ENCODE data around the gene WNT7B.

The WNT7B gene

GRCh38 chr22:45977003-45977411 is at the start of gene WNT7B:
Gene WNT7B (minus strand): TSS chr22:45977162. CDS start chr22:45976754, 408 bp downstream.
- no peak for DNase-seq

GRCh38 chr22:46025973-46026898 is 49.3 kb upstream of the WNT7B start:
- DNase-seq, result peak; percentile 38

GRCh38 chr22:46025225-46025972 is 48.4 kb upstream of the WNT7B start:
- DNase-seq, result peak; percentile 28

- DNase-seq, result peak; percentile 42
Observed at GRCh38 chr22:46024136-46024840, 47.3 kb upstream of the WNT7B start.

GRCh38 chr22:46023558-46023981 is 46.6 kb upstream of the WNT7B start:
- DNase-seq, result peak; percentile 21

GRCh38 chr22:46022881-46023512 is 46.0 kb upstream of the WNT7B start:
- no peak for DNase-seq

GRCh38 chr22:46021577-46021976 is 44.6 kb upstream of the WNT7B start:
- peak; percentile 43 for DNase-seq

GRCh38 chr22:46019351-46019750 is 42.4 kb upstream of the WNT7B start:
- peak; percentile 30 for DNase-seq

- DNase-seq, result no peak
Observed at GRCh38 chr22:46018859-46019258, 41.9 kb upstream of the WNT7B start.

GRCh38 chr22:46017166-46017565 is 40.2 kb upstream of the WNT7B start:
- DNase-seq, result no peak

GRCh38 chr22:46013460-46014416 is 36.8 kb upstream of the WNT7B start:
- DNase-seq, result peak; percentile 95

GRCh38 chr22:46012881-46013281 is 35.9 kb upstream of the WNT7B start:
- no peak for DNase-seq

GRCh38 chr22:46012182-46012880 is 35.4 kb upstream of the WNT7B start:
- no peak for DNase-seq

GRCh38 chr22:46011627-46012181 is 34.7 kb upstream of the WNT7B start:
- DNase-seq, result no peak

GRCh38 chr22:46010951-46011626 is 34.1 kb upstream of the WNT7B start:
- no peak for DNase-seq

- no peak for DNase-seq
Observed at GRCh38 chr22:46010207-46010867, 33.4 kb upstream of the WNT7B start.

GRCh38 chr22:46009730-46010129 is 32.8 kb upstream of the WNT7B start:
- DNase-seq, result no peak

GRCh38 chr22:46008836-46009596 is 32.1 kb upstream of the WNT7B start:
- DNase-seq, result no peak

GRCh38 chr22:46008291-46008690 is 31.3 kb upstream of the WNT7B start:
- DNase-seq, result no peak
